Liver (tissue), 3 donors: ENCODE data around the gene PCF11.
"Not testable (repeated sequence)": the region's sequence is repeated elsewhere in the genome, so short reads cannot be mapped to it uniquely, and the experiment has no call there.

Source experiments
- ATF3 ChIP-seq: IDR thresholded peaks from 2 replicates; pipeline ENCODE4 v1.6.1; 2016; ENCODE audit warnings: antibody characterized with exemption
- RAD21 ChIP-seq, 2 donors: IDR thresholded peaks; 2 replicates each; pipeline ENCODE4 v1.6.1; 2016; ENCODE audit warnings: antibody characterized with exemption in 2 of 2, mild to moderate bottlenecking in 2 of 2
- RXRA ChIP-seq, 2 donors: IDR thresholded peaks; 2 replicates each; pipeline ENCODE4 v1.6.1; 2017 to 2018; ENCODE audit warnings: antibody characterized with exemption in 2 of 2, mild to moderate bottlenecking in 1 of 2
- YY1 ChIP-seq: IDR thresholded peaks from 2 replicates; pipeline ENCODE4 v1.6.1; 2016; ENCODE audit warnings: antibody characterized with exemption, mild to moderate bottlenecking
- TF ChIP-seq, protein P1 (sequence below): fragments of 150-350 bp; IDR thresholded peaks from 2 replicates; pipeline ENCODE4 v1.5.1; 2017; ENCODE audit warnings: improper control_type of control experiment, low read depth, low read length; ENCODE audit not compliant: missing input control
- donor health status: healthy.
- donor health status: healthy.

DNA sequence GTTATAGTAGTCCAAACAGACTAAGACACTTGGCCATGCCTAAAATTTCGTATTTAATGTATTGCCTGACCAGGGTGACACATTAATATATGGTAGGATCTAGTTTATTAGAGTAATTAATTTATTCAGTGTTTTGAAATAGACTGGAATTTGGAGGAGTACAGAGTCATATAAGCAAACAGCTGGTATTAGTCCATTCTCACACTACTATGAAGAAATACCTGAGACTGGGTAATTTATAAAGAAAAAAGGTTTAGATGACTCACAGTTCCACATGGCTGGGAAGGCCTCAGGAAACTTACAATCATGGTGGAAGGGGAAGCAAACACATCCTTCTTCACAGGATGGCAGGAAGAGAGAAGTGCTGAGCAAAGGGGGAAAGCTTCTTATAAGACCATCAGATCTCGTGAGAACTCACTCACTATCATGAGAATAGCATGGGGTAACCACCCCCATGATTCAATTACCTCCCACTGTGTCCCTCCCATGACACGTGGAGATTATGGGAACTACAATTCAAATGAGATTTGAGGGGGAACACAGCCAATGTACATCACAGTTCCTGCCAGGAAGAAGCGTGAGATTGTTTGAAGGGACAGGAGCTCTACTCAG lies 49.9 kb downstream of the PCF11 start:
- TF ChIP-seq, protein P1, sequence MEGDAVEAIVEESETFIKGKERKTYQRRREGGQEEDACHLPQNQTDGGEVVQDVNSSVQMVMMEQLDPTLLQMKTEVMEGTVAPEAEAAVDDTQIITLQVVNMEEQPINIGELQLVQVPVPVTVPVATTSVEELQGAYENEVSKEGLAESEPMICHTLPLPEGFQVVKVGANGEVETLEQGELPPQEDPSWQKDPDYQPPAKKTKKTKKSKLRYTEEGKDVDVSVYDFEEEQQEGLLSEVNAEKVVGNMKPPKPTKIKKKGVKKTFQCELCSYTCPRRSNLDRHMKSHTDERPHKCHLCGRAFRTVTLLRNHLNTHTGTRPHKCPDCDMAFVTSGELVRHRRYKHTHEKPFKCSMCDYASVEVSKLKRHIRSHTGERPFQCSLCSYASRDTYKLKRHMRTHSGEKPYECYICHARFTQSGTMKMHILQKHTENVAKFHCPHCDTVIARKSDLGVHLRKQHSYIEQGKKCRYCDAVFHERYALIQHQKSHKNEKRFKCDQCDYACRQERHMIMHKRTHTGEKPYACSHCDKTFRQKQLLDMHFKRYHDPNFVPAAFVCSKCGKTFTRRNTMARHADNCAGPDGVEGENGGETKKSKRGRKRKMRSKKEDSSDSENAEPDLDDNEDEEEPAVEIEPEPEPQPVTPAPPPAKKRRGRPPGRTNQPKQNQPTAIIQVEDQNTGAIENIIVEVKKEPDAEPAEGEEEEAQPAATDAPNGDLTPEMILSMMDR: not testable (repeated sequence)
- TF ChIP-seq YY1; ATF3; RAD21 (IDR thresholded peaks at IDR 0.05); RXRA (IDR thresholded peaks at IDR 0.05): not testable (repeated sequence)
